ENCODE results near the gene DYRK3. TPM values are rescaled to one million over a fixed set of nuclear protein-coding genes. Genes with fewer than 3 reads are reported as not detected.

DYRK3 gene
- total and polyA plus RNA-seq, 2 of the 8 experiments (the other 6 are each of a cell fraction or from before 2014, with no cell fraction given) = 2.1 to 8.5 TPM

- TF ChIP-seq HDAC6 (IDR thresholded peaks at IDR 0.05; ENCODE audit: low read depth, low read length) (no peak), E2F6 (IDR thresholded peaks at IDR 0.05) (no peak), CHD7 (IDR thresholded peaks at IDR 0.05; ENCODE audit: insufficient replicate concordance, low read length) (no peak), TAF1 (IDR thresholded peaks at IDR 0.05; ENCODE audit: low read depth, low read length) (no peak), PHF8 (conservative IDR thresholded peaks at IDR 0.05; ENCODE audit: low read depth, low read length) (no peak)
Measured at GRCh38 chr1:206660136-206660535, 24.8 kb downstream of the DYRK3 start (continued).

Measured in H1 (cell line).